ENCODE results near the gene ZNF678.
A peak's percentile ranks its signal among the peaks of the same experiment; 100 is the strongest.

Gene ZNF678

DNA sequence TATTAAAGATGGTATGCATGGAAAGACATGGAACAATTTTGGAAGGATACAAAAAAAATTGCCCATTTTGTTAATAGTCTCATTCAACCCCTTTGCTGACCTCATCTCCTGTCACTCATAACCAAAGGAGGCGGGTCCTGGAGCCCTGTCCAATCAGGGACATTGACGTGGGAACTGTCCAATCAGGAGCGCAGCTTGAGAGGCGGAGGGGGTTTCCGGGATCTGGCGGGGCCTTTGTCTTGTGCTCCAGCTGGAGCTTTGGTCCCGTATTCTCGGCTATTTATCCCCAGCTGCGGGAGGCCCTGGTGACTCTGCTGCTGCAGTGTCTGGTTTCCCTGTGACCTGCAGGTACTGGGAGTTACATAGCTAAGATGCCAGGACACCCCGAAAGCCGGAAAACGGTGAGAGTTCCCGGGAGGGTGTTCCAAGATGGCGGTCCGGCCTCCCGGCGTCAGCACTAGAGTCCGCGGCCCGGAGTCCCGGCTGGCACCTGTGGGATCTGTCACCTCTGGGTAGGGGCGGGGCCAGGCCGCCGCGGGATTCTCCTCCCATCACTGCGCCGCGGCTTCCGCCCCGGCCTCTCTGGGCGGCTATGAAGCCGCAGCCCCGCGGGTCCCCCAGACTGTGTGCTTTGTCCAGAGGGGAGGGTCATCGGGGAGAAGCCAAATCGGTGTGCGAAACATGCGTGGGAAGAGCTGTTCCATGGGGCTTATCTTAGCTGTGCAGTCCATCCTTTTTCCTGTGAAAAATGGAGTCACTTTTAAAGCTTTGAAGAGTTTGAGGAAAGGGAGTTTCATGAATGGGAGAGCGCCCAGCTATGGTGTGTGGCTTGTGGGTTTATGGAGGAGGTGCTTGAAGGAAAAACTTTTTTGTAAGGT lies at the start of gene ZNF678:
Gene ZNF678, plus strand, starts transcription at position 233 of the 878 bp plus-strand sequence. CDS start 87,436 bp downstream, outside the sequence.
- H3K4me3 ChIP-seq (ENCODE audit: low read depth, low read length) = peak within 1 kb of the TSS; percentile 84
- peak; percentile 96 for DNase-seq (ENCODE audit: low read depth)
- no peak for TF ChIP-seq CTCF (conservative IDR thresholded peaks at IDR 0.05; ENCODE audit: low read depth, low read length)

DNA sequence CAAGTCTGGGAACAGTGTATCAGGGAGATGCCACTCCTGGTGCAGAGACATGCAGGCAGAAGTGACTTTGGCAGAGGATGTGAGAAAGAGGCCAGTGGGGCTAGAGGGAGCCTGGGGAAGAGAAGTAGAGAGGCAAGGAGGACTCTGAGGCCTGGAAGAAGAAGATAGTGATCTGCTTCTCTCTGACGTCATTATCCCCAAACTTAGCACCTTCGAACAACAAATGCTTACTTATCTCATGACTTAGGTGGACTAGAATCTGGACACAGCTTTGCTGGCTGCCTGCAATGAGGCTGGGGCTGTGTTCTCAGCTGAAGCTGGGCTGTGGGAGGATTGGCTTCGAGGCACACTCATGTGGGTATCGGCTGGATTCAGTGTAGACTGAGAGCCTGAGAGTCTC lies 44.5 kb upstream of the ZNF678 start:
- DNase-seq (ENCODE audit: low read depth) = no peak
- H3K4me3 ChIP-seq (ENCODE audit: low read depth, low read length) = no peak overlapping the region
- TF ChIP-seq CTCF (conservative IDR thresholded peaks at IDR 0.05; ENCODE audit: low read depth, low read length) = no peak

DNA sequence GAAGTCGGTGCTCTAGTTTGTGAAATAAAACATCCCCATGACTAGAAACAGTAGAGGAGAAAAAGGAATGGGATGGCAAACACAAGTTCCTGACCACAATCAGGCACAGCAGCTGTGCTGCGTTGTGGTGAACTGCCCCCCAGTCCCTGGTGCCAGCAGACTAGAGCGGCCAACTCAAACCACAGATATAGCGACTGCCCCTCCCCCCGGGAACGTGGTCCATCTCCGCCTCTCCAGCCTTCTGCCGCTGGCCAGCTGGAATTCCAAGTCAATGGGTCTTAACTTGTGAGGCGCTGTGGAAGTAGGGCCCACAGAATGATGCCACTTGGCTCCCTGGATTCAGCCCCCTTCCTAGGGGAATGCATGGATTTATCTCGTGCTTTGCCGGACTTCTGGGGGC lies 41.6 kb upstream of the ZNF678 start:
- no peak for DNase-seq (ENCODE audit: low read depth)
- TF ChIP-seq CTCF (conservative IDR thresholded peaks at IDR 0.05; ENCODE audit: low read depth, low read length) = no peak
- no peak overlapping the region for H3K4me3 ChIP-seq (ENCODE audit: low read depth, low read length)

DNA sequence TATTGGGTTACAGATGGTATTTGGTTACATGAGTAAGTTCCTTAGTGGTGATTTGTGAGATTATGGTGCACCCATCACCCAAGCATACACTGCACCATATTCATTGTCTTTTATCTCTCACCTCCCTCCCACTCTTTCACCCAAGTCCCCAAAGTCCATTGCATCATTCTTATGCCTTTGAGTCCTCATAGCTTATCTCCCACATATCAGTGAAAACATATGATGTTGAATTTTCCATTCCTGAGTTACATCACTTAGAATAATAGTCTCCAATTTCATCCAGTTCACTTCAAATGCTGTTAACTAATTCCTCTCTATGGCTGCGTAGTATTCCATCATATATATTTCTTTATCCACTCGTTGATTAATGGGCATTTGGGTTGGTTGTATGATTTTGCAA lies 36.8 kb upstream of the ZNF678 start:
- TF ChIP-seq CTCF (conservative IDR thresholded peaks at IDR 0.05; ENCODE audit: low read depth, low read length) = no peak
- H3K4me3 ChIP-seq (ENCODE audit: low read depth, low read length) = no peak overlapping the region
- no peak for DNase-seq (ENCODE audit: low read depth)

- TF ChIP-seq CTCF (conservative IDR thresholded peaks at IDR 0.05; ENCODE audit: low read depth, low read length) = no peak
- H3K4me3 ChIP-seq (ENCODE audit: low read depth, low read length) = no peak overlapping the region
- DNase-seq (ENCODE audit: low read depth) = no peak
Measured at GRCh38 chr1:227532019-227532619, 31.2 kb upstream of the ZNF678 start.

GRCh38 chr1:227540170-227541098 lies 22.9 kb upstream of the ZNF678 start:
- no peak for DNase-seq (ENCODE audit: low read depth)
- H3K4me3 ChIP-seq (ENCODE audit: low read depth, low read length) = no peak overlapping the region
- no peak for TF ChIP-seq CTCF (conservative IDR thresholded peaks at IDR 0.05; ENCODE audit: low read depth, low read length)
